Measurements from ENCODE around the gene ZIK1. TPM values are rescaled to one million over a fixed set of nuclear protein-coding genes. Genes with fewer than 3 reads are reported as not detected.
A peak's percentile ranks its signal among the peaks of the same experiment; 100 is the strongest.

Gene ZIK1
- total RNA-seq, 3 donors from 2014 or later = 2.2 to 8.9 (median 6.9) TPM

DNA sequence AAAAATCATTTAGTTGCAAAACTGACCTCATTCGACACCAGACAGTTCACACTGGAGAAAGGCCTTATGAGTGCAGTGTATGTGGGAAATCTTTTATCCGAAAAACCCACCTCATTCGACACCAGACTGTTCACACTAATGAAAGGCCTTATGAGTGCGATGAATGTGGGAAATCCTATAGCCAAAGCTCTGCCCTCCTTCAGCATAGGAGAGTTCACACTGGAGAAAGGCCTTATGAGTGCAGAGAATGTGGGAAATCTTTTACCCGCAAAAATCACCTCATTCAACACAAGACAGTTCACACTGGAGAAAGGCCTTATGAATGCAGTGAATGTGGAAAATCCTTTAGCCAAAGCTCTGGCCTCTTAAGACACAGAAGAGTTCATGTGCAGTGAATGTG, 23.0 kb downstream of the ZIK1 start:
- no peak for DNase-seq (ENCODE audit: low spot score in 2 of 2)
- peaks cover 12% of the 10 kb centered on the region for H3K36me3 ChIP-seq
- H3K4me1 ChIP-seq = no peaks in the 10 kb centered on the region
- no peak for TF ChIP-seq POLR2AphosphoS5 (IDR thresholded peaks at IDR 0.05)
- TF ChIP-seq, protein P1, sequence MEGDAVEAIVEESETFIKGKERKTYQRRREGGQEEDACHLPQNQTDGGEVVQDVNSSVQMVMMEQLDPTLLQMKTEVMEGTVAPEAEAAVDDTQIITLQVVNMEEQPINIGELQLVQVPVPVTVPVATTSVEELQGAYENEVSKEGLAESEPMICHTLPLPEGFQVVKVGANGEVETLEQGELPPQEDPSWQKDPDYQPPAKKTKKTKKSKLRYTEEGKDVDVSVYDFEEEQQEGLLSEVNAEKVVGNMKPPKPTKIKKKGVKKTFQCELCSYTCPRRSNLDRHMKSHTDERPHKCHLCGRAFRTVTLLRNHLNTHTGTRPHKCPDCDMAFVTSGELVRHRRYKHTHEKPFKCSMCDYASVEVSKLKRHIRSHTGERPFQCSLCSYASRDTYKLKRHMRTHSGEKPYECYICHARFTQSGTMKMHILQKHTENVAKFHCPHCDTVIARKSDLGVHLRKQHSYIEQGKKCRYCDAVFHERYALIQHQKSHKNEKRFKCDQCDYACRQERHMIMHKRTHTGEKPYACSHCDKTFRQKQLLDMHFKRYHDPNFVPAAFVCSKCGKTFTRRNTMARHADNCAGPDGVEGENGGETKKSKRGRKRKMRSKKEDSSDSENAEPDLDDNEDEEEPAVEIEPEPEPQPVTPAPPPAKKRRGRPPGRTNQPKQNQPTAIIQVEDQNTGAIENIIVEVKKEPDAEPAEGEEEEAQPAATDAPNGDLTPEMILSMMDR (IDR thresholded peaks at IDR 0.05) = no peak
- no peak for TF ChIP-seq POLR2A (IDR thresholded peaks at IDR 0.05)
- no peaks in the 10 kb centered on the region for H3K27me3 ChIP-seq
- peaks cover 71% of the 10 kb centered on the region in 2 donors for H3K9me3 ChIP-seq
- no peak overlapping the region for H3K4me3 ChIP-seq
- H3K27ac ChIP-seq = no peak overlapping the region
- intact Hi-C loops (cut with DNase I; ENCODE audit: low total_unique reads) = no loop called here

DNA sequence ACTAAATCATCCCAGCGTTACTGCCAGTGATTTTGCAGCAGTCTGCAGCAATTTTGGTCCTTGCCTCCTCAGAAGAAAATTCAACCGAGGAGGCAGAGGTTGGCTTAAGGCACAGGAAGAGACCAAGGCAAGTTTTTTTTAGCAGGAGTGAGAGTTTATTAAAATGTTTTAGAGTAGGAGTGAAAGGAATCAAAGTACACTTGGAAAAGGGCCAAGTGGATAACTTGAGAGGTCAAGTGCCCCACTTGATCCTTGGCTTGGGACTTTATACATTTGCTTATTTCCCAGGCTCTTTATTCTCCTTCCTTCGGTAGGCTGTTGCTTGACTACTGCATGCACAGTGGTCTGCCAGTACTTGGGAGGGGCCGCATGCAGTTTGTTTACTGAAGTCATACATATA, 27.2 kb downstream of the ZIK1 start:
- Histone ChIP-seq H3K4me1 (no peaks in the 10 kb centered on the region), H3K27ac (no peak overlapping the region), H3K36me3 (peaks cover 4% of the 10 kb centered on the region), H3K27me3 (no peaks in the 10 kb centered on the region), H3K4me3 (no peak overlapping the region), H3K9me3 (peaks cover 43 to 45% of the 10 kb centered on the region in 2 donors)
- DNase-seq (ENCODE audit: low spot score in 2 of 2) = no peak
- TF ChIP-seq, protein P1 (IDR thresholded peaks at IDR 0.05) = no peak
- TF ChIP-seq POLR2AphosphoS5 (IDR thresholded peaks at IDR 0.05) (no peak), POLR2A (IDR thresholded peaks at IDR 0.05) (no peak)
- intact Hi-C loops (cut with DNase I; ENCODE audit: low total_unique reads) = no loop called here

DNA sequence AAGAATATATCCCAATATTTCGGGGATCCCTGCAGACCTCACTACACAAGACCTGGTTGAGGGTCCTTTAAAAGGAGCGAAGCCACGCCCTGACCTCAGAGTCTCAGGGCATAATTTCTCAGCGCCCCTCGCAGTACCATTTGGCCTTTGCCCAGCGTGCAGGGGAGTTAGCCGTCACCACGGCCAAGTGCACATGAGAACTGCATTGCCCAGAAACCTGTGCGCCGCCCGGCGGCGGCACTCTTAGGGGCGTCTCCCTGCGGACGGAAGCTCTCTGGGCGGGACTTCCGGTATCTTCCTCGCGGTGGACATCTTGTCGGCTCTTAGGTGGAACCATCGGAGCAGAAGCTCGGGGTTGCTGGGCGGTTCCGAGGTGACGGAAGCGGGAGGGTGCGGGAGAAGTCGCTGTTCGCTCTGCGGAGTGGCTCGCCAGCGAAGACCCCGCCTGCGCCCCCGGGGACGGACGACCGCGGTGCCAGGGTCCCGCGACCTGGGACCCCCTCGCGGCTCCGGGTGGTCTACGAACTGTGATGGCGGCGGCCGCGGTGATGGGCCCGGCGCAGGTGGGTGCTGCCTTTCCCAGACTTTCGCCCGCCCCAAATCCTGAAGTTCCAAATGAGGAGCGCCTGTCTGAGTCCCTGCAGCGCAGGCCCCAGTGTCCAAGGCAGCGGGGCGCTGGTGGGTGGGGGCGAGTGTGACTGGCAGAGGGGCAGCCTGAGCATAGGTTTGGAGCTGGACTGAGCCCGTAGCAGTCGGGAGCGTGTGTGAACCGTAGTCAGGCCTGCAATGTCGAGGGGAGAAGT, 30.2 kb downstream of the ZIK1 start, which contains the start of gene ZNF134:
Gene ZNF134 (plus strand): TSS at position 302 of the 803 bp plus-strand sequence. CDS start 5,227 bp downstream, outside the sequence.
- TF ChIP-seq, protein P1 (IDR thresholded peaks at IDR 0.05) = peak in 1 of 3 donors; percentile 7
- TF ChIP-seq POLR2AphosphoS5 (IDR thresholded peaks at IDR 0.05) (peak in 2 of 3 donors; percentile 26 to 70), POLR2A (IDR thresholded peaks at IDR 0.05) (no peak)
- Histone ChIP-seq H3K27me3 (no peaks in the 10 kb centered on the region), H3K4me3 (peak within 1 kb of the TSS; percentile 84 to 100 (median 86)), H3K27ac (peak within 1 kb of the TSS; percentile 81 to 82), H3K36me3 (peaks cover 16% of the 10 kb centered on the region), H3K4me1 (no peaks in the 10 kb centered on the region), H3K9me3 (peaks cover 45 to 46% of the 10 kb centered on the region in 2 donors)
- intact Hi-C loops (cut with DNase I; ENCODE audit: low total_unique reads) = no loop called here
- DNase-seq (ENCODE audit: low spot score in 2 of 2) = peak; percentile 82 to 88

DNA sequence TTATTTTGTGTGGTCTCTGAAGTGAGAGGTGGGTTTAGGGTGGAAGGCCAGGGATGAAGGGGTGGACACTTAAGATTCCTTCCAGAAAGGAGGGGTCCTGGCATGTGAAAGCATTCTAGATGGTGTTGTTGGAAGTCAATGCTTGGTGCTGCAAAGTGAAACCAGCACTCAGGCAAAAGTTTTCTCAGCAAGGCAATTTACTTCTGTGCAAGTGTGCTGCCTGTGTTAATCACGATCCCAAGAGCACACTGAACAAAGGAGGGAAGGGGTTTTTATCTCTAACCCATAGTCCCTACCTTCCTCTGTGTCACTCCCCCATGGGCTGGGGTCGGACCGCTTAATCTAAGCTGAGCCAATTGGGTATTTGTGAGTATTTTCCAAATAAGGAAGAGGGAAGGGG, 31.4 kb downstream of the ZIK1 start:
- Histone ChIP-seq H3K9me3 (peaks cover 55 to 57% of the 10 kb centered on the region in 2 donors), H3K27ac (no peak overlapping the region), H3K4me3 (peak overlapping the region in 2 of 3 donors; percentile 84 to 100), H3K36me3 (peaks cover 28% of the 10 kb centered on the region), H3K27me3 (no peaks in the 10 kb centered on the region), H3K4me1 (no peaks in the 10 kb centered on the region)
- intact Hi-C loops (cut with DNase I; ENCODE audit: low total_unique reads) = no loop called here
- DNase-seq (ENCODE audit: low spot score in 2 of 2) = no peak
- TF ChIP-seq POLR2AphosphoS5 (IDR thresholded peaks at IDR 0.05) (no peak), POLR2A (IDR thresholded peaks at IDR 0.05) (no peak)
- TF ChIP-seq, protein P1 (IDR thresholded peaks at IDR 0.05) = no peak

DNA sequence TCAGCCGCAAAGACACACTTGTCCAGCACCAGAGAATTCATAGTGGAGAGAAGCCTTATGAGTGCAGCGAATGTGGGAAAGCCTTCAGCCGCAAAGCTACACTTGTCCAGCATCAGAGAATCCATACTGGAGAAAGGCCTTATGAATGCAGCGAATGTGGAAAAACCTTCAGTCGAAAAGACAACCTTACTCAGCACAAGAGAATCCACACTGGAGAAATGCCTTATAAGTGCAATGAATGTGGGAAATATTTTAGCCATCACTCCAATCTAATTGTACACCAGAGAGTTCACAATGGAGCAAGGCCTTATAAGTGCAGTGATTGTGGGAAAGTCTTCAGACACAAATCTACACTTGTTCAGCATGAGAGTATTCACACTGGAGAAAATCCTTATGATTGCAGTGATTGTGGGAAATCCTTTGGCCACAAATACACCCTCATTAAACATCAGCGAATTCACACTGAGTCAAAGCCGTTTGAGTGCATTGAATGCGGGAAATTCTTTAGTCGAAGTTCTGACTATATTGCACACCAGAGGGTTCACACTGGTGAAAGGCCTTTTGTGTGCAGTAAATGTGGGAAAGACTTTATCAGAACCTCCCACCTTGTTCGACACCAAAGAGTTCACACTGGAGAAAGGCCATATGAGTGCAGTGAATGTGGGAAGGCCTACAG, 36.9 kb downstream of the ZIK1 start:
- TF ChIP-seq, protein P1 (IDR thresholded peaks at IDR 0.05) = no peak
- no peaks in the 10 kb centered on the region for H3K27me3 ChIP-seq

More for the DNA sequence above, 36.9 kb downstream of the ZIK1 start:
- intact Hi-C loops (cut with DNase I; ENCODE audit: low total_unique reads) = no loop called here
- H3K4me3 ChIP-seq = peak overlapping the region in 1 of 3 donors; percentile 9
- peaks cover 99 to 100% of the 10 kb centered on the region in 2 donors for H3K9me3 ChIP-seq
- peaks cover 34% of the 10 kb centered on the region for H3K36me3 ChIP-seq
- H3K4me1 ChIP-seq = no peaks in the 10 kb centered on the region
- H3K27ac ChIP-seq = no peak overlapping the region
- DNase-seq (ENCODE audit: low spot score in 2 of 2) = no peak

All from breast epithelium (tissue), 4 donors.